ENCODE data around the gene SMG5.

DNA sequence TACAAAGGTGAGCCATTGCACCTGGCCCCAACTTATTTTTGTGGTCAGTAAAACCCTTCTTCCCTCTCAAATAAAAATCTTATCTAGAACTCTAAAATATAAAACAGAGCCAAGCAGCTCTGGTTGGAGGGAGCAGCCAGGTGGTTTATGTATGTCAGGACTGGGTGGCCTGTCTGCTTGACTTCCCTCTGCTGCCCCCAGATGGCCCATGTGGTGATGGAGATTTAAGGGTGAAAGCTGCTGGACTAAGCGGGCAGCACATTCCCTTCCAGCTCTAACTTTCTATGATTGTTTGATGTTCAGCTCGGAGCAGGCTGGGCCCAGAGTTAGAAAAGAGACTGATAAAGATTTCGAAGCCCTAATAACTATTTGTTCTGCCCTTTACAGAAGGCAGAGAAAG is 22.8 kb downstream of the SMG5 start:
- TF ChIP-seq GATA2 (IDR thresholded peaks at IDR 0.05; ENCODE audit: low read depth, low read length) (no peak), GATA3 (IDR thresholded peaks at IDR 0.05; ENCODE audit: low read depth, low read length) (no peak)
